ENCODE data around the gene MAP4K3.

The MAP4K3 gene

GRCh38 chr2:39433586-39434195, 3.4 kb downstream of the MAP4K3 start:
- TF ChIP-seq HDGF (IDR thresholded peaks at IDR 0.05; ENCODE audit: borderline replicate concordance) (no peak), FOXK2 (IDR thresholded peaks at IDR 0.05) (no peak), SUZ12 (IDR thresholded peaks at IDR 0.05) (no peak), PKNOX1 (IDR thresholded peaks at IDR 0.05) (no peak), L3MBTL2 (conservative IDR thresholded peaks at IDR 0.05) (no peak), LEF1 (IDR thresholded peaks at IDR 0.05; ENCODE audit: borderline replicate concordance) (no peak), FOXA1 (IDR thresholded peaks at IDR 0.05) (no peak), CTBP1 (IDR thresholded peaks at IDR 0.05; ENCODE audit: borderline replicate concordance) (no peak), TARDBP (IDR thresholded peaks at IDR 0.05) (no peak), ARNT (IDR thresholded peaks at IDR 0.05) (no peak)
- ChIA-PET CTCF (interaction anchor here (0.5 kb wide), 1 partner anchor 72 kb away, joined by 3 read pairs; no protein-coding TSS in a partner anchor), POLR2A (interaction anchor here (0.9 kb wide), 1 partner anchor 16 kb away, joined by 3 read pairs; no protein-coding TSS in a partner anchor)
- no peak for DNase-seq (ENCODE audit: extremely low spot score)

GRCh38 chr2:39432701-39433100, 4.4 kb downstream of the MAP4K3 start:
- ChIA-PET CTCF (no interaction called here), POLR2A (interaction anchor here (0.9 kb wide), 1 partner anchor 15 kb away, joined by 3 read pairs; no protein-coding TSS in a partner anchor)
- no peak for TF ChIP-seq ARNT (IDR thresholded peaks at IDR 0.05)
- no peak for TF ChIP-seq CTBP1 (IDR thresholded peaks at IDR 0.05; ENCODE audit: borderline replicate concordance)
- TF ChIP-seq FOXM1 (IDR thresholded peaks at IDR 0.05; ENCODE audit: borderline replicate concordance), result no peak
- TF ChIP-seq SUZ12 (IDR thresholded peaks at IDR 0.05), result no peak
- no peak for TF ChIP-seq SP1 (IDR thresholded peaks at IDR 0.05)
- no peak for TF ChIP-seq ELF4 (IDR thresholded peaks at IDR 0.05)
- no peak for TF ChIP-seq LEF1 (IDR thresholded peaks at IDR 0.05; ENCODE audit: borderline replicate concordance)
- TF ChIP-seq TARDBP (IDR thresholded peaks at IDR 0.05), result no peak
- TF ChIP-seq PKNOX1 (IDR thresholded peaks at IDR 0.05), result no peak
- no peak for TF ChIP-seq ZNF384 (IDR thresholded peaks at IDR 0.05)
- no peak for TF ChIP-seq HDGF (IDR thresholded peaks at IDR 0.05; ENCODE audit: borderline replicate concordance)
- no peak for TF ChIP-seq FOXK2 (IDR thresholded peaks at IDR 0.05)
- no peak for TF ChIP-seq FOXA1 (IDR thresholded peaks at IDR 0.05)
- no peak for TF ChIP-seq L3MBTL2 (conservative IDR thresholded peaks at IDR 0.05)
- TF ChIP-seq NFRKB (IDR thresholded peaks at IDR 0.05), result no peak
- no peak for TF ChIP-seq BHLHE40 (IDR thresholded peaks at IDR 0.05; ENCODE audit: borderline replicate concordance)

GRCh38 chr2:39431592-39432316, 5.3 kb downstream of the MAP4K3 start:
- ChIA-PET CTCF (no interaction called here), POLR2A (no interaction called here)
- TF ChIP-seq SUZ12 (IDR thresholded peaks at IDR 0.05) (no peak), FOXM1 (IDR thresholded peaks at IDR 0.05; ENCODE audit: borderline replicate concordance) (no peak), ELF4 (IDR thresholded peaks at IDR 0.05) (no peak), L3MBTL2 (conservative IDR thresholded peaks at IDR 0.05) (no peak), ARNT (IDR thresholded peaks at IDR 0.05) (no peak), BHLHE40 (IDR thresholded peaks at IDR 0.05; ENCODE audit: borderline replicate concordance) (no peak), CTBP1 (IDR thresholded peaks at IDR 0.05; ENCODE audit: borderline replicate concordance) (no peak), SP1 (IDR thresholded peaks at IDR 0.05) (no peak), FOXK2 (IDR thresholded peaks at IDR 0.05) (no peak), HDGF (IDR thresholded peaks at IDR 0.05; ENCODE audit: borderline replicate concordance) (no peak), FOXA1 (IDR thresholded peaks at IDR 0.05) (no peak), PKNOX1 (IDR thresholded peaks at IDR 0.05) (no peak), ZNF384 (IDR thresholded peaks at IDR 0.05) (no peak), LEF1 (IDR thresholded peaks at IDR 0.05; ENCODE audit: borderline replicate concordance) (no peak), TARDBP (IDR thresholded peaks at IDR 0.05) (no peak), NFRKB (IDR thresholded peaks at IDR 0.05) (no peak)
- DNase-seq (ENCODE audit: extremely low spot score), result no peak

More at GRCh38 chr2:39432701-39433100, 4.4 kb downstream of the MAP4K3 start:
- DNase-seq (ENCODE audit: extremely low spot score), result no peak

GRCh38 chr2:39429746-39430145, 7.3 kb downstream of the MAP4K3 start:
- ChIA-PET POLR2A (no interaction called here), CTCF (interaction anchor here (0.7 to 1.0 kb wide), 2 partner anchors 46 to 51 kb away, joined by 3 read pairs; no protein-coding TSS in a partner anchor)
- TF ChIP-seq ZNF384 (IDR thresholded peaks at IDR 0.05), result no peak
- TF ChIP-seq SP1 (IDR thresholded peaks at IDR 0.05), result no peak
- TF ChIP-seq SUZ12 (IDR thresholded peaks at IDR 0.05), result no peak
- no peak for TF ChIP-seq FOXK2 (IDR thresholded peaks at IDR 0.05)
- no peak for TF ChIP-seq LEF1 (IDR thresholded peaks at IDR 0.05; ENCODE audit: borderline replicate concordance)
- TF ChIP-seq NFRKB (IDR thresholded peaks at IDR 0.05), result no peak
- TF ChIP-seq BHLHE40 (IDR thresholded peaks at IDR 0.05; ENCODE audit: borderline replicate concordance), result no peak
- TF ChIP-seq ARNT (IDR thresholded peaks at IDR 0.05), result no peak
- no peak for TF ChIP-seq CTBP1 (IDR thresholded peaks at IDR 0.05; ENCODE audit: borderline replicate concordance)
- no peak for TF ChIP-seq L3MBTL2 (conservative IDR thresholded peaks at IDR 0.05)
- no peak for TF ChIP-seq FOXM1 (IDR thresholded peaks at IDR 0.05; ENCODE audit: borderline replicate concordance)
- TF ChIP-seq TARDBP (IDR thresholded peaks at IDR 0.05), result no peak
- TF ChIP-seq FOXA1 (IDR thresholded peaks at IDR 0.05), result no peak
- no peak for DNase-seq (ENCODE audit: extremely low spot score)

- DNase-seq (ENCODE audit: extremely low spot score), result no peak
- TF ChIP-seq LEF1 (IDR thresholded peaks at IDR 0.05; ENCODE audit: borderline replicate concordance) (no peak), ARNT (IDR thresholded peaks at IDR 0.05) (no peak), TARDBP (IDR thresholded peaks at IDR 0.05) (no peak), PKNOX1 (IDR thresholded peaks at IDR 0.05) (no peak), SP1 (IDR thresholded peaks at IDR 0.05) (no peak), CTBP1 (IDR thresholded peaks at IDR 0.05; ENCODE audit: borderline replicate concordance) (no peak)
- CTCF ChIA-PET, result no interaction called here
- POLR2A ChIA-PET, result interaction anchor here (0.7 kb wide), 1 partner anchor 25 kb away, joined by 3 read pairs; no protein-coding TSS in a partner anchor
Measured at GRCh38 chr2:39424951-39425350, 12.1 kb downstream of the MAP4K3 start.
